ENCODE data around the gene DPH1.

DNA sequence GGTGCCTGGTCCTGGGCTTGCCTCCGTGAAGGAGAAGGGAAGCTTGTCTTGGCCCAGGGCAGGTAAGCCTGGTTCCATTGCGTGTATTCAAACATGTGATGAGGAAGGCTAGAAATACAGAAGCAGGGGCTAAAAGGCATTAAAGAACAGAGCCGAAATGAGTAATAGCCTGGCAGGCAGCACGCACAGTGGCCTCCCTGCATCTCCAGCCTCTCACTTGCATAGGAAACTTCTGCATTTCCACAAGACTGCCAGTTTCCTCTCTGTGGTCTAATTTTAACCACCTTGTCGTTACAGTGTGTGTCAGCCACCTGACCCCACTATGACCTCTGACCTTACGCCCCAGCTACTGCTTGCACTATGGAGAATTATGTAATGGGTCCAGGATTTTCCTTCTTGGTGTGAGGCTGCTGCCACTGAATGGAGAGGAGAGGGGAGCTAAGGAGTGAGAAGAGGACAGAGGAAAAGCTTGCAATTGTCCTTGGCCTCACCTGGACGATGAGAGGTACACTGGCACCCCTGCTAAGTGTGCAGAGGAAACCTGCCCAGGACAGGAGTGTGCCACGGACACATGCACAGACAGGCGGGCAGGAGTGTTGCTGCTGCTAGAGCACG, 57.8 kb downstream of the DPH1 start:
- TF ChIP-seq CTCF (IDR thresholded peaks at IDR 0.05) = no peak
- no peak for TF ChIP-seq GATA2 (CRISPR knock-in tag; IDR thresholded peaks at IDR 0.05)
- no peak for TF ChIP-seq SIN3A (IDR thresholded peaks at IDR 0.05; ENCODE audit: borderline replicate concordance, low read depth, low read length)
- no peak for TF ChIP-seq TEAD4 (IDR thresholded peaks at IDR 0.05; ENCODE audit: borderline replicate concordance, insufficient read depth)
- no peak for TF ChIP-seq JUND (IDR thresholded peaks at IDR 0.05)
- no peak for TF ChIP-seq MAX (IDR thresholded peaks at IDR 0.05; ENCODE audit: low read depth)
- TF ChIP-seq, protein P1, sequence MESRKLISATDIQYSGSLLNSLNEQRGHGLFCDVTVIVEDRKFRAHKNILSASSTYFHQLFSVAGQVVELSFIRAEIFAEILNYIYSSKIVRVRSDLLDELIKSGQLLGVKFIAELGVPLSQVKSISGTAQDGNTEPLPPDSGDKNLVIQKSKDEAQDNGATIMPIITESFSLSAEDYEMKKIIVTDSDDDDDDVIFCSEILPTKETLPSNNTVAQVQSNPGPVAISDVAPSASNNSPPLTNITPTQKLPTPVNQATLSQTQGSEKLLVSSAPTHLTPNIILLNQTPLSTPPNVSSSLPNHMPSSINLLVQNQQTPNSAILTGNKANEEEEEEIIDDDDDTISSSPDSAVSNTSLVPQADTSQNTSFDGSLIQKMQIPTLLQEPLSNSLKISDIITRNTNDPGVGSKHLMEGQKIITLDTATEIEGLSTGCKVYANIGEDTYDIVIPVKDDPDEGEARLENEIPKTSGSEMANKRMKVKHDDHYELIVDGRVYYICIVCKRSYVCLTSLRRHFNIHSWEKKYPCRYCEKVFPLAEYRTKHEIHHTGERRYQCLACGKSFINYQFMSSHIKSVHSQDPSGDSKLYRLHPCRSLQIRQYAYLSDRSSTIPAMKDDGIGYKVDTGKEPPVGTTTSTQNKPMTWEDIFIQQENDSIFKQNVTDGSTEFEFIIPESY (IDR thresholded peaks at IDR 0.05; ENCODE audit: borderline replicate concordance, low read depth) = no peak
- no peak for TF ChIP-seq TAF1 (IDR thresholded peaks at IDR 0.05; ENCODE audit: borderline replicate concordance, low read depth, low read length)
- no peak for TF ChIP-seq POLR2AphosphoS5 (IDR thresholded peaks at IDR 0.05; ENCODE audit: low read depth, low read length)
- no peak for TF ChIP-seq FOXJ3 (CRISPR knock-in tag; IDR thresholded peaks at IDR 0.05)
- no peak for TF ChIP-seq USF2 (IDR thresholded peaks at IDR 0.05; ENCODE audit: borderline replicate concordance, low read depth, low read length)
- TF ChIP-seq PBX3 (IDR thresholded peaks at IDR 0.05) = no peak
- TF ChIP-seq NRF1 (IDR thresholded peaks at IDR 0.05; ENCODE audit: low read depth, low read length) = no peak
- no peak for TF ChIP-seq RAD21 (IDR thresholded peaks at IDR 0.05; ENCODE audit: low read length)

Data from SK-N-SH (cell line).